ENCODE measurements around the gene HDAC1. TPM values are rescaled to one million over a fixed set of nuclear protein-coding genes. Genes with fewer than 3 reads are reported as not detected.

HDAC1 gene
- total and polyA plus RNA-seq, 2 experiments from 2014 or later, result 53.8 to 58.5 TPM

- Histone ChIP-seq H3K9ac (peak overlapping the region; percentile 76), H3K27ac (no peak overlapping the region), H3F3A (ENCODE audit: insufficient read depth) (peaks cover 20% of the 10 kb centered on the region), H3K9me3 (ENCODE audit: low read depth) (no peaks in the 10 kb centered on the region), H3K27me3 (replicated peaks; ENCODE audit: insufficient read depth) (no peaks in the 10 kb centered on the region), H3K4me1 (ENCODE audit: insufficient read depth) (no peaks in the 10 kb centered on the region), H3K4me2 (ENCODE audit: unreplicated experiment) (peak overlapping the region; percentile 55), H2AFZ (peak overlapping the region; percentile 64), H3K4me3 (peak overlapping the region; percentile 65), H4K20me1 (ENCODE audit: insufficient read depth) (no peaks in the 10 kb centered on the region), H3K9me2 (ENCODE audit: insufficient read depth) (no peaks in the 10 kb centered on the region), H3K36me3 (ENCODE audit: low read depth) (0 out of 2 replicates have a peak, but pooled peaks cover 3% of the 10 kb centered on the region), H3K79me2 (ENCODE audit: insufficient read depth) (no peaks in the 10 kb centered on the region)
- WGBS, 2 experiments (ENCODE audit: low coverage in 1 of 2, low lambda C conversion rate in 2 of 2, missing lambda C conversion rate in 2 of 2), result 3 to 4% methylated on average over 37 to 43 of the region's 91 CpGs
- TF ChIP-seq EZH2 (IDR thresholded peaks at IDR 0.05; ENCODE audit: insufficient read depth, poor library complexity, severe bottlenecking) (no peak), EZH2phosphoT487 (IDR thresholded peaks at IDR 0.05; ENCODE audit: insufficient read depth, low read depth) (no peak)
- in situ Hi-C loops (cut with MboI), result no loop called here
- DNase-seq, result peak; percentile 74
Measured at GRCh38 chr1:32361674-32362473, 70.0 kb downstream of the HDAC1 start.

- H3K9me2 ChIP-seq (ENCODE audit: insufficient read depth), result no peaks in the 10 kb centered on the region
- DNase-seq, result no peak
- in situ Hi-C loops (cut with MboI), result no loop called here
- TF ChIP-seq EZH2phosphoT487 (IDR thresholded peaks at IDR 0.05; ENCODE audit: insufficient read depth, low read depth) (no peak), EZH2 (IDR thresholded peaks at IDR 0.05; ENCODE audit: insufficient read depth, poor library complexity, severe bottlenecking) (no peak)
- peak within 1 kb of the TSS; percentile 64 for H2AFZ ChIP-seq
- no peak within 1 kb of the TSS for H3K27ac ChIP-seq
- no peaks in the 10 kb centered on the region for H3K4me1 ChIP-seq (ENCODE audit: insufficient read depth)
- peaks cover 6% of the 10 kb centered on the region; the same call in 1 of the 2 replicates for H3K36me3 ChIP-seq (ENCODE audit: low read depth)
- WGBS, 2 experiments (ENCODE audit: low coverage in 1 of 2, low lambda C conversion rate in 2 of 2, missing lambda C conversion rate in 2 of 2), result 69 to 73% methylated on average over 17 of the region's 17 CpGs
- no peaks in the 10 kb centered on the region for H3K9me3 ChIP-seq (ENCODE audit: low read depth)
- H3K4me3 ChIP-seq, result peak within 1 kb of the TSS; percentile 65
- H4K20me1 ChIP-seq (ENCODE audit: insufficient read depth), result no peaks in the 10 kb centered on the region
- no peaks in the 10 kb centered on the region for H3K27me3 ChIP-seq (replicated peaks; ENCODE audit: insufficient read depth)
- H3F3A ChIP-seq (ENCODE audit: insufficient read depth), result peaks cover 20% of the 10 kb centered on the region
- peak within 1 kb of the TSS; percentile 76 for H3K9ac ChIP-seq
- H3K4me2 ChIP-seq (ENCODE audit: unreplicated experiment), result peak within 1 kb of the TSS; percentile 55
- no peaks in the 10 kb centered on the region for H3K79me2 ChIP-seq (ENCODE audit: insufficient read depth)
Measured at GRCh38 chr1:32362474-32363313, 70.8 kb downstream of the HDAC1 start, which contains the start of the genes FAM229A and TSSK3. TSS of gene FAM229A (minus strand) at chr1:32362485. CDS start at chr1:32362091, 394 bp downstream. TSS of gene TSSK3 (plus strand) at chr1:32362539. CDS start at chr1:32362702, 163 bp downstream.

- H3K79me2 ChIP-seq (ENCODE audit: insufficient read depth), result no peaks in the 10 kb centered on the region
- no peak overlapping the region for H2AFZ ChIP-seq
- H3K27me3 ChIP-seq (replicated peaks; ENCODE audit: insufficient read depth), result no peaks in the 10 kb centered on the region
- H3F3A ChIP-seq (ENCODE audit: insufficient read depth), result peaks cover 15% of the 10 kb centered on the region; the same call in 1 of the 2 replicates
- in situ Hi-C loops (cut with MboI), result no loop called here
- no peak overlapping the region for H3K9ac ChIP-seq
- peaks cover 11% of the 10 kb centered on the region; the same call in 1 of the 2 replicates for H3K36me3 ChIP-seq (ENCODE audit: low read depth)
- H4K20me1 ChIP-seq (ENCODE audit: insufficient read depth), result no peaks in the 10 kb centered on the region
- H3K4me2 ChIP-seq (ENCODE audit: unreplicated experiment), result no peak overlapping the region
- WGBS, 2 experiments (ENCODE audit: low coverage in 1 of 2, low lambda C conversion rate in 2 of 2, missing lambda C conversion rate in 2 of 2), result 94 to 95% methylated on average over 12 of the region's 12 CpGs
- no peaks in the 10 kb centered on the region for H3K4me1 ChIP-seq (ENCODE audit: insufficient read depth)
- H3K9me3 ChIP-seq (ENCODE audit: low read depth), result no peaks in the 10 kb centered on the region
- TF ChIP-seq EZH2phosphoT487 (IDR thresholded peaks at IDR 0.05; ENCODE audit: insufficient read depth, low read depth), result no peak
- TF ChIP-seq EZH2 (IDR thresholded peaks at IDR 0.05; ENCODE audit: insufficient read depth, poor library complexity, severe bottlenecking), result no peak
- H3K27ac ChIP-seq, result no peak overlapping the region
- DNase-seq, result no peak
- no peaks in the 10 kb centered on the region for H3K9me2 ChIP-seq (ENCODE audit: insufficient read depth)
- no peak overlapping the region for H3K4me3 ChIP-seq
Measured at GRCh38 chr1:32363713-32364112, 71.8 kb downstream of the HDAC1 start.

GRCh38 chr1:32364836-32365235 is 73.0 kb downstream of the HDAC1 start:
- H3K36me3 ChIP-seq (ENCODE audit: low read depth), result peaks cover 11% of the 10 kb centered on the region; the same call in 1 of the 2 replicates
- H3K4me3 ChIP-seq, result no peak overlapping the region
- in situ Hi-C loops (cut with MboI), result no loop called here
- no peaks in the 10 kb centered on the region for H3K27me3 ChIP-seq (replicated peaks; ENCODE audit: insufficient read depth)
- H3K4me2 ChIP-seq (ENCODE audit: unreplicated experiment), result no peak overlapping the region
- peaks cover 11% of the 10 kb centered on the region; the same call in 1 of the 2 replicates for H3F3A ChIP-seq (ENCODE audit: insufficient read depth)
- H3K4me1 ChIP-seq (ENCODE audit: insufficient read depth), result no peaks in the 10 kb centered on the region
- H2AFZ ChIP-seq, result no peak overlapping the region
- DNase-seq, result no peak
- H3K9me3 ChIP-seq (ENCODE audit: low read depth), result no peaks in the 10 kb centered on the region
- TF ChIP-seq EZH2phosphoT487 (IDR thresholded peaks at IDR 0.05; ENCODE audit: insufficient read depth, low read depth) (no peak), EZH2 (IDR thresholded peaks at IDR 0.05; ENCODE audit: insufficient read depth, poor library complexity, severe bottlenecking) (no peak)
- H3K79me2 ChIP-seq (ENCODE audit: insufficient read depth), result no peaks in the 10 kb centered on the region
- H4K20me1 ChIP-seq (ENCODE audit: insufficient read depth), result no peaks in the 10 kb centered on the region
- H3K9ac ChIP-seq, result no peak overlapping the region
- H3K9me2 ChIP-seq (ENCODE audit: insufficient read depth), result no peaks in the 10 kb centered on the region
- H3K27ac ChIP-seq, result no peak overlapping the region
- WGBS, 2 experiments (ENCODE audit: low coverage in 1 of 2, low lambda C conversion rate in 2 of 2, missing lambda C conversion rate in 2 of 2), result 96 to 97% methylated on average over 5 of the region's 5 CpGs

Data from GM23248 (cell line).